Esophagus muscularis mucosa (tissue), 3 donors: ENCODE results near the gene SFTA2.

Source experiments
- CTCF ChIP-seq, 3 experiments: fragments of 200-600 bp in 2 of 3; fragments of 450-650 bp in 1 of 3; sonication (generic) in 2 of 3; IDR thresholded peaks; one replicate each; pipeline ENCODE4 v1.5.1; 2017 to 2019; ENCODE audit warnings: antibody characterized with exemption in 3 of 3, mild to moderate bottlenecking in 2 of 3, moderate library complexity in 1 of 3
- POLR2A ChIP-seq: fragments of 450-650 bp; IDR thresholded peaks from one replicate; pipeline ENCODE4 v1.6.1; 2017; ENCODE audit warnings: antibody characterized with exemption, moderate library complexity, mild to moderate bottlenecking, low read depth

GRCh38 chr6:30922447-30922852, 9.5 kb downstream of the SFTA2 start:
- TF ChIP-seq CTCF (IDR thresholded peaks at IDR 0.05) = no peak
- TF ChIP-seq POLR2A = no peak
